GM23338 (cell line): Measurements from ENCODE around the gene ASPHD1.

Source experiments
- CREB1 ChIP-seq: fragments of 250-450 bp; sonication (Bioruptor Pico); IDR thresholded peaks from 2 replicates; pipeline ENCODE4 v1.5.0; 2020; ENCODE audit warnings: low read depth, mild to moderate bottlenecking, moderate library complexity
- EZH2 ChIP-seq: fragments of 200-600 bp; sonication (generic); IDR thresholded peaks from one replicate; pipeline ENCODE4 v1.8.0; 2017; ENCODE audit warnings: antibody characterized with exemption, mild to moderate bottlenecking, low read depth; ENCODE audit not compliant: unreplicated experiment
- EZH2phosphoT487 ChIP-seq: fragments of 200-600 bp; sonication (generic); IDR thresholded peaks from one replicate; pipeline ENCODE4 v1.8.1; 2018; ENCODE audit warnings: antibody characterized with exemption; ENCODE audit not compliant: unreplicated experiment
- JUNB ChIP-seq: IDR thresholded peaks from one replicate; pipeline ENCODE4 v1.6.1; 2016; ENCODE audit warnings: antibody characterized with exemption; ENCODE audit not compliant: unreplicated experiment
- POLR2AphosphoS5 ChIP-seq: IDR thresholded peaks from 2 replicates; pipeline ENCODE4 v1.6.1; 2016; ENCODE audit warnings: antibody characterized with exemption, low read depth
- REST ChIP-seq: IDR thresholded peaks from one replicate; pipeline ENCODE4 v1.6.1; 2018; ENCODE audit warnings: antibody characterized with exemption; ENCODE audit not compliant: unreplicated experiment
- ZNF462 ChIP-seq: fragments of 250-450 bp; sonication (Bioruptor Pico); IDR thresholded peaks from 2 replicates; pipeline ENCODE4 v1.5.0; 2020; ENCODE audit warnings: mild to moderate bottlenecking, moderate library complexity
- TF ChIP-seq, protein P1 (sequence below), 2 experiments: fragments of 200-600 bp in 1 of 2; sonication (generic) in 1 of 2; conservative IDR thresholded peaks; 2 replicates each; pipeline versions ENCODE4 v1.5.1 to v1.6.1; 2016 to 2017; ENCODE audit warnings: antibody characterized with exemption in 2 of 2, low read depth in 2 of 2, mild to moderate bottlenecking in 2 of 2, moderate library complexity in 1 of 2

GRCh38 chr16:29898135-29898803 is 2.0 kb upstream of the ASPHD1 start:
- TF ChIP-seq, protein P1, sequence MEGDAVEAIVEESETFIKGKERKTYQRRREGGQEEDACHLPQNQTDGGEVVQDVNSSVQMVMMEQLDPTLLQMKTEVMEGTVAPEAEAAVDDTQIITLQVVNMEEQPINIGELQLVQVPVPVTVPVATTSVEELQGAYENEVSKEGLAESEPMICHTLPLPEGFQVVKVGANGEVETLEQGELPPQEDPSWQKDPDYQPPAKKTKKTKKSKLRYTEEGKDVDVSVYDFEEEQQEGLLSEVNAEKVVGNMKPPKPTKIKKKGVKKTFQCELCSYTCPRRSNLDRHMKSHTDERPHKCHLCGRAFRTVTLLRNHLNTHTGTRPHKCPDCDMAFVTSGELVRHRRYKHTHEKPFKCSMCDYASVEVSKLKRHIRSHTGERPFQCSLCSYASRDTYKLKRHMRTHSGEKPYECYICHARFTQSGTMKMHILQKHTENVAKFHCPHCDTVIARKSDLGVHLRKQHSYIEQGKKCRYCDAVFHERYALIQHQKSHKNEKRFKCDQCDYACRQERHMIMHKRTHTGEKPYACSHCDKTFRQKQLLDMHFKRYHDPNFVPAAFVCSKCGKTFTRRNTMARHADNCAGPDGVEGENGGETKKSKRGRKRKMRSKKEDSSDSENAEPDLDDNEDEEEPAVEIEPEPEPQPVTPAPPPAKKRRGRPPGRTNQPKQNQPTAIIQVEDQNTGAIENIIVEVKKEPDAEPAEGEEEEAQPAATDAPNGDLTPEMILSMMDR (conservative IDR thresholded peaks at IDR 0.05; ENCODE audit: low read depth in 2 of 2), result no peak
- TF ChIP-seq CREB1 (CRISPR knock-in tag), result no peak
- TF ChIP-seq POLR2AphosphoS5, result no peak
- TF ChIP-seq EZH2phosphoT487, result no peak
- no peak for TF ChIP-seq JUNB
- TF ChIP-seq EZH2, result no peak
- TF ChIP-seq REST, result peak; percentile 77
- no peak for TF ChIP-seq ZNF462
